Keratinocyte (primary cell): ENCODE measurements around the gene USP47. TPM values are rescaled to one million over a fixed set of nuclear protein-coding genes. Genes with fewer than 3 reads are reported as not detected.

ENCODE experiments used
- DNase-seq: peaks from one replicate; pipeline ENCODE4 v3.0.0-alpha.2; 2011; ENCODE audit warnings: low read depth, missing footprints, low spot score
- FAIRE-seq: peaks from 2 replicates; lab custom pipeline; 2011; peaks lifted over from hg19 to GRCh38; lab: Jason Lieb, UNC
- H2AFZ ChIP-seq: 2 replicates; pipeline ENCODE4 v1.6.0; 2012; ENCODE audit warnings: low read length, control low read depth, inconsistent platforms; ENCODE audit not compliant: control insufficient read depth
- H3K27ac ChIP-seq: 2 replicates; pipeline ENCODE4 v1.5.1; 2011; ENCODE audit warnings: low read length; ENCODE audit not compliant: control insufficient read depth, insufficient read depth
- H3K27me3 ChIP-seq: 3 replicates; pipeline ENCODE4 v1.6.0; 2011; ENCODE audit warnings: low read length; ENCODE audit not compliant: control insufficient read depth, insufficient read depth; ENCODE audit errors: extremely low read depth
- H3K36me3 ChIP-seq, 2 experiments: 2 replicates in 1 of 2; 3 replicates in 1 of 2; pipeline ENCODE4 v1.5.1; 2011; ENCODE audit warnings: low read length in 2 of 2, mild to moderate bottlenecking in 1 of 2; ENCODE audit not compliant: control insufficient read depth in 2 of 2, insufficient read depth in 2 of 2; ENCODE audit errors: extremely low read depth in 1 of 2
- H3K4me1 ChIP-seq: 3 replicates; pipeline ENCODE4 v1.5.1; 2011; ENCODE audit warnings: low read length; ENCODE audit not compliant: control insufficient read depth, insufficient read depth; ENCODE audit errors: extremely low read depth
- H3K4me2 ChIP-seq: 3 replicates; pipeline ENCODE4 v1.6.0; 2011; ENCODE audit warnings: low read depth, low read length; ENCODE audit not compliant: control insufficient read depth, insufficient read depth; ENCODE audit errors: extremely low read depth
- H3K4me3 ChIP-seq, 3 experiments: fragments of 200-600 bp in 1 of 3; sonication (generic) in 1 of 3; 2 replicates in 2 of 3; 3 replicates in 1 of 3; pipeline ENCODE4 v1.5.1; 2011 to 2016; ENCODE audit warnings: low read length in 3 of 3, mild to moderate bottlenecking in 3 of 3, control low read depth in 2 of 3, inconsistent platforms in 1 of 3, low read depth in 1 of 3, mixed read lengths in 1 of 3, mixed run types in 1 of 3, moderate library complexity in 1 of 3; ENCODE audit not compliant: control insufficient read depth in 2 of 3, insufficient read depth in 2 of 3; ENCODE audit errors: extremely low read depth in 1 of 3
- H3K79me2 ChIP-seq: 2 replicates; pipeline ENCODE4 v1.6.0; 2012; ENCODE audit warnings: low read length; ENCODE audit not compliant: control insufficient read depth, insufficient read depth
- H3K9ac ChIP-seq: 3 replicates; pipeline ENCODE4 v1.6.0; 2011; ENCODE audit warnings: low read length; ENCODE audit not compliant: control insufficient read depth, insufficient read depth; ENCODE audit errors: extremely low read depth
- H3K9me1 ChIP-seq: 3 replicates; pipeline ENCODE4 v1.6.0; 2011; ENCODE audit warnings: low read length; ENCODE audit not compliant: control insufficient read depth, insufficient read depth; ENCODE audit errors: extremely low read depth
- H3K9me3 ChIP-seq: 2 replicates; pipeline ENCODE4 v1.5.1; 2012; ENCODE audit warnings: low read depth, low read length; ENCODE audit not compliant: control insufficient read depth
- H4K20me1 ChIP-seq: 3 replicates; pipeline ENCODE4 v1.6.0; 2011; ENCODE audit warnings: low read length; ENCODE audit not compliant: control insufficient read depth, insufficient read depth; ENCODE audit errors: extremely low read depth
- EZH2 ChIP-seq: IDR thresholded peaks from one replicate; pipeline ENCODE4 v1.6.1; 2012; ENCODE audit warnings: inconsistent platforms, mild to moderate bottlenecking, low read length, moderate library complexity
- dilution Hi-C: fragments of 300-500 bp; cut with MboI; formaldehyde crosslinking; loops from one replicate; pipeline ENCODE4 v1.7.0; 2020; ENCODE audit warnings: low sequenced_read_pairs; ENCODE audit not compliant: extremely low pct_ligation_motif_present
- polyA plus RNA-seq, 5 experiments: library from polyadenylated mRNA; depleted of rRNA in 3 of 5; stranded (reverse) in 3 of 5; stranded (forward) in 1 of 5; unstranded in 1 of 5; fragments of >200 nt; gene quantifications; 1 replicate in 1 of 5; 2 replicates in 3 of 5; 3 replicates in 1 of 5; pipeline versions ENCODE4 v1.2.1 to v1.2.3, GENCODE V29; 2011 to 2012; ENCODE audit warnings: missing spikeins in 2 of 5, low read depth in 1 of 5, low replicate concordance in 1 of 5
- TF ChIP-seq, protein P1 (sequence below), 3 experiments: IDR thresholded peaks in 1 of 3; conservative IDR thresholded peaks in 1 of 3; optimal IDR thresholded peaks in 1 of 3; 2 replicates in 2 of 3; 3 replicates in 1 of 3; pipeline versions ENCODE3 to v1.5.1; 2011; ENCODE audit warnings: low read length in 3 of 3, mild to moderate bottlenecking in 3 of 3, moderate library complexity in 2 of 3, control low read depth in 1 of 3, inconsistent platforms in 1 of 3; ENCODE audit not compliant: insufficient read depth in 2 of 3; ENCODE audit errors: extremely low read depth in 1 of 3

USP47 gene
- polyA plus RNA-seq, 1 donor (not counting 4 experiments of a cell fraction or from before 2014, with no cell fraction given): 22.4 TPM

DNA sequence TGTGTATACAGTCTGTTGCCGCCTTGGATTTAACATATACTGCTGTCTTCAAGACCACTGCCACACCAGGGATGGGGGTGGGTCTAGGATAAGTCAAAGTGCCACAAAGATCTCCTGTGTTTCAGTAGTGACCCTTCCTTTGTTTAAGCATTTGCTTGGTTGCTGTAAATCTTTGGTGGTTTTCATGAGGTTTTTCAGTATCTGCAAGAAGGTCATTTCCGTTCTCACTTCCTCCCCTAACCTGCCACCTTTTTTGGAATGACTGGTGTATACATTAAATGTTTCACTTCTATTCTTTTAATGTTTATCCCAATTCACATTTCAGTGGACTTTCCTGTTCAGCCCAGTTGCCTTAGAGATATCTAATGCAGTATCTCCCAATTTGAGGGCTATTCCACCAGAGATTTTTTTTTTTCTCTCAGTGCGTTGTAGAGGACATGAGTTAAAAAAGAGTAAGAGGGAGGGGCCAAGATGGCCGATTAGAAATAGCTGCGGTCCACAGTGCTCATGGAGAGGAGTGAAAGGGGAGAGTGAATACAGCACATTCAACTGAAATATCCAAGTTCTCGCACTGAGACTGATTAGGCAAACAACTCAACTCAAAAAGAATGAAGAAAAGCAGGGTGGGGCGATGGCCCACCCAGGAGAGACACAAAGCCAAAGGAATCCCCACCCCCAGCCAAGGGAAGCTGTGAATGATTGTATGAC, 43.2 kb downstream of the USP47 start:
- H3K4me3 ChIP-seq: no peak overlapping the region
- H4K20me1 ChIP-seq: no peaks in the 10 kb centered on the region
- H3K9me3 ChIP-seq: no peaks in the 10 kb centered on the region
- H3K79me2 ChIP-seq: peaks cover 9% of the 10 kb centered on the region
- TF ChIP-seq, protein P1, sequence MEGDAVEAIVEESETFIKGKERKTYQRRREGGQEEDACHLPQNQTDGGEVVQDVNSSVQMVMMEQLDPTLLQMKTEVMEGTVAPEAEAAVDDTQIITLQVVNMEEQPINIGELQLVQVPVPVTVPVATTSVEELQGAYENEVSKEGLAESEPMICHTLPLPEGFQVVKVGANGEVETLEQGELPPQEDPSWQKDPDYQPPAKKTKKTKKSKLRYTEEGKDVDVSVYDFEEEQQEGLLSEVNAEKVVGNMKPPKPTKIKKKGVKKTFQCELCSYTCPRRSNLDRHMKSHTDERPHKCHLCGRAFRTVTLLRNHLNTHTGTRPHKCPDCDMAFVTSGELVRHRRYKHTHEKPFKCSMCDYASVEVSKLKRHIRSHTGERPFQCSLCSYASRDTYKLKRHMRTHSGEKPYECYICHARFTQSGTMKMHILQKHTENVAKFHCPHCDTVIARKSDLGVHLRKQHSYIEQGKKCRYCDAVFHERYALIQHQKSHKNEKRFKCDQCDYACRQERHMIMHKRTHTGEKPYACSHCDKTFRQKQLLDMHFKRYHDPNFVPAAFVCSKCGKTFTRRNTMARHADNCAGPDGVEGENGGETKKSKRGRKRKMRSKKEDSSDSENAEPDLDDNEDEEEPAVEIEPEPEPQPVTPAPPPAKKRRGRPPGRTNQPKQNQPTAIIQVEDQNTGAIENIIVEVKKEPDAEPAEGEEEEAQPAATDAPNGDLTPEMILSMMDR (optimal IDR thresholded peaks at IDR 0.05 in 1 of 3, IDR thresholded peaks at IDR 0.05 in 1 of 3, conservative IDR thresholded peaks at IDR 0.05 in 1 of 3; ENCODE audit: extremely low read depth in 1 of 3, insufficient read depth in 2 of 3, low read length in 3 of 3): no peak
- TF ChIP-seq EZH2: no peak
- DNase-seq (no peak), FAIRE-seq (no peak)
- H3K9me1 ChIP-seq: no peaks in the 10 kb centered on the region
- no peaks in the 10 kb centered on the region for H3K27me3 ChIP-seq
- dilution Hi-C loops: no loop called here
- no peak overlapping the region for H3K4me2 ChIP-seq
- no peak overlapping the region for H3K9ac ChIP-seq
- H3K27ac ChIP-seq: no peak overlapping the region
- H2AFZ ChIP-seq: no peak overlapping the region
- H3K36me3 ChIP-seq: peaks cover 7 to 13% of the 10 kb centered on the region in 2 experiments
- H3K4me1 ChIP-seq: peaks cover 4% of the 10 kb centered on the region

DNA sequence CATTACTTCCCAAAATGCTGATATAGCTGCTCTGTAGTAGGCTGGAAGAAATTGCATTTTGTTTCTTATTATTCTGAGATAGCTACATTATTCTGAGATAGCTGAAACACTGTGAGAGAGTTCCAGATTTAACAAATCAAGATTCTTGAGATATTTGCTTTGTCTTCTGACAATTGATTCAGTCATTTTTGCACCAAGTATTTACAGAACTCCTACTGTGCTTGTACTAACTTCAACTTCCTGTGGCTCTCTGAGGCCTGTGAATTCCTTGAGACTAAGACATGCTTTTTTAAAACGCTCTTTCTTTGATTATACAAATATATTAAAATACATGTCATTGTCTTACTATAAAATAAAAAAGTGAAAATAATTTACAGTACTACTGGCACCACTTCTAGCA, 52.7 kb downstream of the USP47 start:
- Histone ChIP-seq H3K36me3 (peaks cover 0 to 7% of the 10 kb centered on the region in 2 experiments), H3K4me3 (no peak overlapping the region), H3K9me1 (no peaks in the 10 kb centered on the region), H3K4me1 (no peaks in the 10 kb centered on the region), H3K27me3 (no peaks in the 10 kb centered on the region), H3K9me3 (no peaks in the 10 kb centered on the region), H3K27ac (no peak overlapping the region), H2AFZ (no peak overlapping the region), H4K20me1 (no peaks in the 10 kb centered on the region), H3K79me2 (no peaks in the 10 kb centered on the region), H3K4me2 (no peak overlapping the region), H3K9ac (no peak overlapping the region)
- DNase-seq (no peak), FAIRE-seq (no peak)
- dilution Hi-C loops: no loop called here
- no peak for TF ChIP-seq EZH2
- TF ChIP-seq, protein P1 (optimal IDR thresholded peaks at IDR 0.05 in 1 of 3, IDR thresholded peaks at IDR 0.05 in 1 of 3, conservative IDR thresholded peaks at IDR 0.05 in 1 of 3; ENCODE audit: extremely low read depth in 1 of 3, insufficient read depth in 2 of 3, low read length in 3 of 3): no peak
